Measurements from ENCODE around the gene CASKIN1.
A peak's percentile ranks its signal among the peaks of the same experiment; 100 is the strongest.

Gene CASKIN1

GRCh38 chr16:2157480-2158261 is 38.7 kb downstream of the CASKIN1 start:
- TF ChIP-seq, protein P1, sequence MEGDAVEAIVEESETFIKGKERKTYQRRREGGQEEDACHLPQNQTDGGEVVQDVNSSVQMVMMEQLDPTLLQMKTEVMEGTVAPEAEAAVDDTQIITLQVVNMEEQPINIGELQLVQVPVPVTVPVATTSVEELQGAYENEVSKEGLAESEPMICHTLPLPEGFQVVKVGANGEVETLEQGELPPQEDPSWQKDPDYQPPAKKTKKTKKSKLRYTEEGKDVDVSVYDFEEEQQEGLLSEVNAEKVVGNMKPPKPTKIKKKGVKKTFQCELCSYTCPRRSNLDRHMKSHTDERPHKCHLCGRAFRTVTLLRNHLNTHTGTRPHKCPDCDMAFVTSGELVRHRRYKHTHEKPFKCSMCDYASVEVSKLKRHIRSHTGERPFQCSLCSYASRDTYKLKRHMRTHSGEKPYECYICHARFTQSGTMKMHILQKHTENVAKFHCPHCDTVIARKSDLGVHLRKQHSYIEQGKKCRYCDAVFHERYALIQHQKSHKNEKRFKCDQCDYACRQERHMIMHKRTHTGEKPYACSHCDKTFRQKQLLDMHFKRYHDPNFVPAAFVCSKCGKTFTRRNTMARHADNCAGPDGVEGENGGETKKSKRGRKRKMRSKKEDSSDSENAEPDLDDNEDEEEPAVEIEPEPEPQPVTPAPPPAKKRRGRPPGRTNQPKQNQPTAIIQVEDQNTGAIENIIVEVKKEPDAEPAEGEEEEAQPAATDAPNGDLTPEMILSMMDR (IDR thresholded peaks at IDR 0.05; ENCODE audit: poor library complexity, severe bottlenecking) = no peak
- H3K4me3 ChIP-seq (ENCODE audit: severe bottlenecking) = no peak overlapping the region
- peaks cover 28% of the 10 kb centered on the region for H3K36me3 ChIP-seq (ENCODE audit: low read depth)

DNA sequence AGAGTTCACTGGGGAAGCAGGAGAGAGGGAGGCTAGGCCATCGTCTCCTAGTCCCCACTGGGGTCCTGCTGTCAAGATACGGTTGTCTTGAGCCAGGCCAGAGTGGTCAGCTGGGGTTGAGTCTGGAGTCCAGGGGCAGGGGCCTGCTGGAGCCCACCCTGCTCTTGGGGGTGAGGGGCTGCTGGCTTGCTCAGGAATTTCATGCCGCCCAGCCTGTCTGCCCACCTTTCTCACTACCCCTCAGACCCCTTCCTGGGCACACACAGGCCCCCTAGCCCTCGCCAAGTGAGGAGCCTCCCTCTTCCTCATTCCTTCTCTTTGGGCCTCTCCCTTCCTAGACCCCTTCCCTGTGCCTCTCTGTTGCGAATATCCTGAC is 39.6 kb downstream of the CASKIN1 start:
- Histone ChIP-seq H3K27ac (ENCODE audit: poor library complexity, severe bottlenecking) (peak overlapping the region; percentile 93), H3K4me3 (ENCODE audit: severe bottlenecking) (peak overlapping the region; percentile 81), H3K36me3 (ENCODE audit: low read depth) (peaks cover 34% of the 10 kb centered on the region), H3K9me3 (ENCODE audit: severe bottlenecking) (no peaks in the 10 kb centered on the region), H3K4me1 (ENCODE audit: insufficient read depth, poor library complexity, severe bottlenecking) (peaks cover 37% of the 10 kb centered on the region), H3K27me3 (ENCODE audit: insufficient read depth, poor library complexity, severe bottlenecking) (no peaks in the 10 kb centered on the region)
- DNase-seq (ENCODE audit: low spot score) (no peak), ATAC-seq (ENCODE audit: low read depth) (no peak)
- TF ChIP-seq, protein P1 (IDR thresholded peaks at IDR 0.05; ENCODE audit: poor library complexity, severe bottlenecking) = no peak

More at GRCh38 chr16:2157480-2158261, 38.7 kb downstream of the CASKIN1 start:
- Histone ChIP-seq H3K9me3 (ENCODE audit: severe bottlenecking) (no peaks in the 10 kb centered on the region), H3K4me1 (ENCODE audit: insufficient read depth, poor library complexity, severe bottlenecking) (peaks cover 40% of the 10 kb centered on the region), H3K27ac (ENCODE audit: poor library complexity, severe bottlenecking) (peak overlapping the region; percentile 93), H3K27me3 (ENCODE audit: insufficient read depth, poor library complexity, severe bottlenecking) (no peaks in the 10 kb centered on the region)
- ATAC-seq (ENCODE audit: low read depth) (no peak), DNase-seq (ENCODE audit: low spot score) (no peak)

DNA sequence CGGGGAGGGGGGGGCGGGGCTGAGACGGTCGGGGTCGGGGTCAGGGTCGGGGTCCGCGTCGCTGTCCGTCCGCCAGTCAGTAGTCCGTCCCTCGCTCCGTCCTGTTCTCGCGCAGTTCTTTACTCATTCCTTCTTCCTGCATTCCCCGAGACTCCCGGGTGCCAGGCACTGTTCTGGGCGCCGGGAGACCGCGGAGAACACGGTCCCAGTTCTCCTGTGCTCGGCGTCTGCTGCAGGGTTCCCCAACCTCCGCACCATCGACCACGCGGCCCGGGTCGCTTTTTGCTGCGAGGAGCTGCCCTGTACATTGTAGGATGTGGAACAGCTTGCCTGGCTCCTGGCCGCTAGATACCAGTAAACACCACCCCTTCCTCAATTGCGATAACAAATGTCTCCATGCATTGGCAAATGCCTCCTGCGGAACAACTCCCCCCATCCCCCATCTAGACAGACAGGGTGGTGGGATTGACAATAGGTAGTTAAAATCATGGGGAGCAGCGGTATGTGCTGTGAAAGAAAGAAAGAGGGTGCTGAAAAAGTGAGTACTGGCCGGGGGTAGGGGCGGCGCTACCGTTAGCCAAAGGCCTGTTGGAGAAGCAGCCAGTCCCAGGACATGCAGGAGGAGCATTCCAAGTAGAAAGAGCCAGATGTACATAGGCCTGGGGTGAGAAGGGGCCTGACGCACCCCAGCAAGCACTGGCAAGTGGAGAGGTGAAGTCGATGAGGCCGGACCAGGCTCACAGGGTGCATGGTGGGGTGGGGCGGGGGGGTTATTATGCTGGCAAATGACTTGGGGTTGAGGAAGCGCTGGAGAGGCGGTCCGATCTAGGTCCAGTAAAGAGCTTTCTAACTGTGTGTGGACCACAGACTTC is 40.2 kb downstream of the CASKIN1 start:
- Histone ChIP-seq H3K36me3 (ENCODE audit: low read depth) (peaks cover 40% of the 10 kb centered on the region), H3K9me3 (ENCODE audit: severe bottlenecking) (no peaks in the 10 kb centered on the region), H3K4me1 (ENCODE audit: insufficient read depth, poor library complexity, severe bottlenecking) (peaks cover 37% of the 10 kb centered on the region), H3K27me3 (ENCODE audit: insufficient read depth, poor library complexity, severe bottlenecking) (no peaks in the 10 kb centered on the region), H3K4me3 (ENCODE audit: severe bottlenecking) (peak overlapping the region; percentile 81), H3K27ac (ENCODE audit: poor library complexity, severe bottlenecking) (peak overlapping the region; percentile 93)
- ATAC-seq (ENCODE audit: low read depth) (peak; percentile 11; the same call in 2 of the 3 replicates), DNase-seq (ENCODE audit: low spot score) (no peak)
- TF ChIP-seq, protein P1 (IDR thresholded peaks at IDR 0.05; ENCODE audit: poor library complexity, severe bottlenecking) = no peak

GRCh38 chr16:2155091-2155950 is 41.1 kb downstream of the CASKIN1 start, which contains the start of gene TRAF7:
TSS of gene TRAF7 (plus strand) at chr16:2155782. CDS start at chr16:2163921, 8,139 bp downstream.
- TF ChIP-seq, protein P1 (IDR thresholded peaks at IDR 0.05; ENCODE audit: poor library complexity, severe bottlenecking) = no peak
- H3K27me3 ChIP-seq (ENCODE audit: insufficient read depth, poor library complexity, severe bottlenecking) = no peaks in the 10 kb centered on the region
- peak; percentile 77 for ATAC-seq (ENCODE audit: low read depth)
- no peaks in the 10 kb centered on the region for H3K9me3 ChIP-seq (ENCODE audit: severe bottlenecking)
- H3K36me3 ChIP-seq (ENCODE audit: low read depth) = peaks cover 42% of the 10 kb centered on the region
- DNase-seq (ENCODE audit: low spot score) = peak; percentile 99
- peak within 1 kb of the TSS; percentile 93 for H3K27ac ChIP-seq (ENCODE audit: poor library complexity, severe bottlenecking)
- H3K4me3 ChIP-seq (ENCODE audit: severe bottlenecking) = peak within 1 kb of the TSS; percentile 81
- peaks cover 38% of the 10 kb centered on the region for H3K4me1 ChIP-seq (ENCODE audit: insufficient read depth, poor library complexity, severe bottlenecking)

All from RWPE2 (cell line).